ENCODE data around the gene MCTP2.

- no peak for TF ChIP-seq CTCF (conservative IDR thresholded peaks at IDR 0.05; ENCODE audit: low read depth, low read length)
- TF ChIP-seq EZH2 (IDR thresholded peaks at IDR 0.05; ENCODE audit: borderline replicate concordance, low read depth, low read length, poor library complexity, severe bottlenecking), result no peak
These were observed 19.4 kb downstream of the MCTP2 start for GRCh38 chr15:94250801-94251200.
